Measurements from ENCODE around the gene MAP2K1. TPM values are rescaled to one million over a fixed set of nuclear protein-coding genes. Genes with fewer than 3 reads are reported as not detected.
A peak's percentile ranks its signal among the peaks of the same experiment; 100 is the strongest.
"Not testable (repeated sequence)": the region's sequence is repeated elsewhere in the genome, so short reads cannot be mapped to it uniquely, and the experiment has no call there.

The MAP2K1 gene
- total RNA-seq, 2 donors from 2014 or later, result 73.7 to 81.2 TPM

GRCh38 chr15:66462627-66463026, 75.9 kb downstream of the MAP2K1 start:
- Histone ChIP-seq H3K4me3 (ENCODE audit: low read length) (no peak overlapping the region), H3K36me3 (ENCODE audit: control insufficient read depth, insufficient read depth, low read length) (peaks cover 48% of the 10 kb centered on the region), H3K4me1 (ENCODE audit: control insufficient read depth, insufficient read depth, low read length) (peaks cover 13% of the 10 kb centered on the region), H3K9me3 (ENCODE audit: control insufficient read depth, low read length) (peaks cover 38% of the 10 kb centered on the region), H3K9ac (ENCODE audit: extremely low read depth, low read length, poor library complexity, severe bottlenecking) (no peak overlapping the region), H3K27me3 (ENCODE audit: control insufficient read depth, insufficient read depth, low read length, poor library complexity, severe bottlenecking) (no peaks in the 10 kb centered on the region), H3K27ac (ENCODE audit: low read depth, low read length) (no peak overlapping the region)
- Mint-ChIP-seq H3K9me3 (peaks cover 39% of the 10 kb centered on the region), H3K4me3 (no peak overlapping the region), H3K27ac (peak overlapping the region; percentile 81), H3K36me3 (ENCODE audit: low read depth) (peaks cover 50% of the 10 kb centered on the region), H3K4me1 (peaks cover 38% of the 10 kb centered on the region), H3K27me3 (ENCODE audit: insufficient read depth) (no peaks in the 10 kb centered on the region)
- 63 to 85% methylated on average over 3 to 4 of the region's 4 CpGs for WGBS, 2 experiments (ENCODE audit: insufficient coverage in 1 of 2, insufficient read length in 1 of 2)
- no peak for TF ChIP-seq CTCF (conservative IDR thresholded peaks at IDR 0.05)
- no peak for DNase-seq

GRCh38 chr15:66465294-66465693, 78.6 kb downstream of the MAP2K1 start:
- H3K4me3 Mint-ChIP-seq; DNase-seq; H3K27ac Mint-ChIP-seq; H3K27me3 ChIP-seq (ENCODE audit: control insufficient read depth, insufficient read depth, low read length, poor library complexity, severe bottlenecking); H3K27me3 Mint-ChIP-seq (ENCODE audit: insufficient read depth); H3K9ac ChIP-seq (ENCODE audit: extremely low read depth, low read length, poor library complexity, severe bottlenecking); H3K27ac ChIP-seq (ENCODE audit: low read depth, low read length): not testable (repeated sequence)
- Mint-ChIP-seq H3K36me3 (ENCODE audit: low read depth) (peaks cover 49% of the 10 kb centered on the region), H3K4me1 (peaks cover 40% of the 10 kb centered on the region), H3K9me3 (peaks cover 43% of the 10 kb centered on the region)
- Histone ChIP-seq H3K4me1 (ENCODE audit: control insufficient read depth, insufficient read depth, low read length) (peaks cover 13% of the 10 kb centered on the region), H3K9me3 (ENCODE audit: control insufficient read depth, low read length) (peaks cover 46% of the 10 kb centered on the region), H3K4me3 (ENCODE audit: low read length) (peak overlapping the region; percentile 73), H3K36me3 (ENCODE audit: control insufficient read depth, insufficient read depth, low read length) (peaks cover 47% of the 10 kb centered on the region)
- 96 to 100% methylated on average over 1 to 6 of the region's 6 CpGs for WGBS, 2 experiments (ENCODE audit: insufficient coverage in 1 of 2, insufficient read length in 1 of 2)

- Histone ChIP-seq H3K4me3 (ENCODE audit: low read length) (peak overlapping the region; percentile 73), H3K36me3 (ENCODE audit: control insufficient read depth, insufficient read depth, low read length) (peaks cover 47% of the 10 kb centered on the region), H3K9me3 (ENCODE audit: control insufficient read depth, low read length) (peaks cover 46% of the 10 kb centered on the region)
- H3K27ac ChIP-seq (ENCODE audit: low read depth, low read length); H3K4me3 Mint-ChIP-seq; H3K4me1 ChIP-seq (ENCODE audit: control insufficient read depth, insufficient read depth, low read length); H3K9ac ChIP-seq (ENCODE audit: extremely low read depth, low read length, poor library complexity, severe bottlenecking); H3K27ac Mint-ChIP-seq; H3K27me3 Mint-ChIP-seq (ENCODE audit: insufficient read depth); DNase-seq; H3K27me3 ChIP-seq (ENCODE audit: control insufficient read depth, insufficient read depth, low read length, poor library complexity, severe bottlenecking): not testable (repeated sequence)
- 95% methylated on average over 7 to 10 of the region's 11 CpGs for WGBS, 2 experiments (ENCODE audit: insufficient coverage in 1 of 2, insufficient read length in 1 of 2)
- H3K36me3 Mint-ChIP-seq (ENCODE audit: low read depth), result peaks cover 49% of the 10 kb centered on the region
- H3K4me1 Mint-ChIP-seq, result peaks cover 43% of the 10 kb centered on the region
- H3K9me3 Mint-ChIP-seq, result peaks cover 43% of the 10 kb centered on the region
These were observed 80.7 kb downstream of the MAP2K1 start for GRCh38 chr15:66467162-66468040.

DNA sequence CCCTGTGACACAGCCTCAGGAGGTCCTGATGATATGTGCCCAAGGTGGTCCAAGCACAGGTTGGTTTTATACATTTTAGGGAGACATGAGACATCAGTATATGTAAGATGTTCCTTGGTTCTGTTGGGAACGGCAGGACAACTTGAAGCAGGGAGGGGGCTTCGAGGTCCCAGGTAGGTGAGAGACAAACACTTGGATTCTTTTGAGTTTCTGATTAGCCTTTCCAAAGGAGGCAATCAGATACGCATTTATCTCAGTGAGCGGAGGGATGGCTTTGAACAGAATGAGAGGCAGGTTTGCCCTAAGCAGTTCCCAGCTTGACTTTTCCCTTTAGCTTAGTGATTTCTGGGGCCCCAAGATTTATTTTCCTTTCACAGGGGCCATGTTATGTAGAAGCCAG, 84.1 kb downstream of the MAP2K1 start:
- peak overlapping the region; percentile 48 for H3K4me3 Mint-ChIP-seq
- peak overlapping the region; percentile 91 for H3K27ac Mint-ChIP-seq
- Histone ChIP-seq H3K36me3 (ENCODE audit: control insufficient read depth, insufficient read depth, low read length) (peaks cover 30% of the 10 kb centered on the region), H3K9me3 (ENCODE audit: control insufficient read depth, low read length) (peaks cover 27% of the 10 kb centered on the region), H3K9ac (ENCODE audit: extremely low read depth, low read length, poor library complexity, severe bottlenecking) (peak overlapping the region; percentile 2), H3K4me1 (ENCODE audit: control insufficient read depth, insufficient read depth, low read length) (peaks cover 11% of the 10 kb centered on the region), H3K4me3 (ENCODE audit: low read length) (peak overlapping the region; percentile 78)
- not testable (repeated sequence) for H3K27me3 Mint-ChIP-seq (ENCODE audit: insufficient read depth); H3K27me3 ChIP-seq (ENCODE audit: control insufficient read depth, insufficient read depth, low read length, poor library complexity, severe bottlenecking); H3K27ac ChIP-seq (ENCODE audit: low read depth, low read length)
- H3K36me3 Mint-ChIP-seq (ENCODE audit: low read depth), result peaks cover 28% of the 10 kb centered on the region
- peaks cover 21% of the 10 kb centered on the region for H3K9me3 Mint-ChIP-seq
- peaks cover 58% of the 10 kb centered on the region for H3K4me1 Mint-ChIP-seq
- 27 to 42% methylated on average over 3 to 4 of the region's 4 CpGs for WGBS, 2 experiments (ENCODE audit: insufficient coverage in 1 of 2, insufficient read length in 1 of 2)
- peak; percentile 83 for DNase-seq
